Activated CD4-positive, alpha-beta T cell treated with anti-CD3 and anti-CD28 coated beads, Interleukin-2, amount 50 U/mL, for 24 hours (primary cell): Measurements from ENCODE around the gene ZBTB7C.
"Not testable (repeated sequence)": the region's sequence is repeated elsewhere in the genome, so short reads cannot be mapped to it uniquely, and the experiment has no call there.

Experiments
- DNase-seq, 2 donors: peaks; one replicate each; pipeline ENCODE4 v3.0.0-alpha.2; 2020; ENCODE audit warnings: low read depth in 1 of 2, low spot score in 1 of 2

The ZBTB7C gene

DNA sequence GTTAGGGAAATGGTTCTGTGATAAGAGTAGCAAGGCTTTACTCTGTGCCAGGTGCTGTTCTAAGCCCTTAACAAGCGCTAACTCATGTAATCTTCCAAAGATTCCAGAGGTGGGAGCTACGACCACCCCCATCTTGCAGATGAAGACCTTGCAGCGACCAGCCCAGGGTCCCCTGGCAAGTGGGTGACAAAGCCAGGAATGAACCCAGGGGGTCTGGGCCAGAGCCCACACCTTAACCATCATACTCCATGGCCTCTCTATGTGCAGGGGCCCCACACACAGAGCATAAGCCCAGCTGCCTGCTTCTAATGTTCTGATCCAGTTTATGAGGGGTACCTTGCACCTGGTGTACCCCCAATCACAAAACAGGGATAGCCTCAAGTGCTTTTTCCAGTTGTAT lies 105.3 kb downstream of the ZBTB7C start:
- no peak for DNase-seq

GRCh38 chr18:48302736-48303135 lies 106.4 kb downstream of the ZBTB7C start:
- DNase-seq: no peak

DNA sequence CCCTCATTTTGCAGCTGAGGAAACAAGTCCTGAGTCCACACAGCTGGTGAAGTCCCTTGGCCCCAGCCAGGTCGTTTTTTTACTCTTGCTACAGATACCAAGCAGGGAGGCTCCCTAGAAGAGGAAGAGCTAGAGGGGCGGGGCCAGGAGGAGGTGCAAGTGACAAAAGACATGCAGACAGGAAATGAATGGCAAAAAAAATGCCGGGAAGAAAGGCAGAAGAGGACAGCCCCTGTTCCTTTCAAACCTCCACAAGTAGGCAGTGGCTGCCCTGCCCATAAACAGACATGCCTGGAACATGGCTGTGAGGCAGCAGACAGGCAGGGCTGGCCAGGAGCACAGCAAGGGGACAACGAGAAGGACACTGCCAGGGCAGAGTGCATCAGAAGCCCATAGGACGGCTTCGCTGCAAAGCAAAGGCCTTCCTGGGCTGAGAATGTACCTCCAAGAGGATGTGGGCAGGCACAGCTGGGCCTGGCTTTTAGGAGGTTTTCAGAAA lies 108.7 kb downstream of the ZBTB7C start:
- no peak for DNase-seq

DNA sequence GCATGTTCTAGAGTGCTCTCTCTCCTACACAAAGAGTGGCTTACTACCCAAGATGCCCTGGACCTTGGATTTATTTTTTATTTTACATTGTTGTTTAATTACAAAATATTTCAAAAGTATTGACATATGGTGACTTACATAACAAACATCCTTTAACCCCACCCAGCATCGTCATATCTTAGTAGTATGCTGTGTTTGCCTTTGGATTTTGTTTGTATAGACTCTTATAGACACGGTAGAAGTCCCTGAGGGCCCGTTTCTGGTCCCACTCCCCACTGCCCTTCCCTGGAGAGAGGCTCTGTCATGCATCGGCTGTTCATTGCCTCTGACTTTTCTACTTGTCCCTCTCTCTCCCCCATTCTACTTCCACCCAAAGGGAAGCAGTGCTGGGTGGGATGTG lies 112.0 kb downstream of the ZBTB7C start:
- DNase-seq: no peak

DNA sequence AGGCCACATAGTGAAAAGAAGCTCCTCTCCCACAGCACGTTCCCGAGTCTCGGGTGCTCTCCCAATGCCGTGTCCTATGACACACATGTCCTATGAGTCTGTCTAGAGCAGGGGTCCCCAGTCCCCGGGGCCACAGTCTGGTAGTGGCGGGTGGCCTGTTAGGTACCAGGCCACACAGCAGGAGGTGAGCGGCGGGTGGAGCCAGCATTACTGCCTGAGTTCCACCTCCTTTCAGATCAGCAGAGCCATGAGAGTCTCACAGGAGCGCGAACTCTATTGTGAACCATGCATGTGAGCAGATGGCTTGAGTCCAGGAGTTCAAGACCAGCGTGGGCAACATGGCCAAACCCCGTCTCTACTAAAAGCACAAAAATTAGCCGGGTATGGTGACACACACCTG lies 112.6 kb downstream of the ZBTB7C start:
- DNase-seq: no peak

GRCh38 chr18:48295586-48296311 lies 113.4 kb downstream of the ZBTB7C start:
- no peak for DNase-seq

DNA sequence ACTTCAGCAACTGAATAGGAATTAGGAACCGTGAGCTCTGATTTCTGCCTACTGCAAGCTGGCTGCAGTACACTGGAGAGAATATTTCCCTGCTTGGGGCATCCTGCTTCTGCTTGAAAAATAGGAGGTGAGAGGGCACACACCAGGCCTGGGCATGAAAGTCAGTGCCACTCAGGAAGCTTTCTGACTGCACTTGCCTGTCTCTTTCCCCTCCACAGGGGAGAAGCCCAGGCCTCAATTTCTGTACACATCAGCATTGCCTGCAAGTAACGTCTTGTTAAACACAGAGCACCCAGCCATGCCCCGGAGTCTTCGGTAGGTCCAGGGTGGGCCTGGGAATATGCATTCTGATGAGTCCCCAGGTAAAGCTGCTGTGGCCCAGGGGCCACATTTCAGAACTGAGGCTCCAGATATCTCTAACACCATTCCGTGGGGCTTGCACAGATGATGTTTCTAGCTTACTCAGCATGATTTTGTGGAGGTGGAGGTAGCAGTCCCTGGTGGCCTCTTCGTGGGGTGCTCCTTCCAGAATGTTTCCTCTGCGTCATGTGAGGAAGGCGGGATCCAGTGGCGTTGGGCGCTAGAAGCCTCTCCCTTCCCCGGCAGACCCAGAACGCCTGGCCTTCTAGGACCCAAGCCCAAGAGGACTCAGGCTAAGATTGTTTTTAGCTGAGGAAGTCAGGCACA lies 114.1 kb downstream of the ZBTB7C start:
- DNase-seq: no peak

DNA sequence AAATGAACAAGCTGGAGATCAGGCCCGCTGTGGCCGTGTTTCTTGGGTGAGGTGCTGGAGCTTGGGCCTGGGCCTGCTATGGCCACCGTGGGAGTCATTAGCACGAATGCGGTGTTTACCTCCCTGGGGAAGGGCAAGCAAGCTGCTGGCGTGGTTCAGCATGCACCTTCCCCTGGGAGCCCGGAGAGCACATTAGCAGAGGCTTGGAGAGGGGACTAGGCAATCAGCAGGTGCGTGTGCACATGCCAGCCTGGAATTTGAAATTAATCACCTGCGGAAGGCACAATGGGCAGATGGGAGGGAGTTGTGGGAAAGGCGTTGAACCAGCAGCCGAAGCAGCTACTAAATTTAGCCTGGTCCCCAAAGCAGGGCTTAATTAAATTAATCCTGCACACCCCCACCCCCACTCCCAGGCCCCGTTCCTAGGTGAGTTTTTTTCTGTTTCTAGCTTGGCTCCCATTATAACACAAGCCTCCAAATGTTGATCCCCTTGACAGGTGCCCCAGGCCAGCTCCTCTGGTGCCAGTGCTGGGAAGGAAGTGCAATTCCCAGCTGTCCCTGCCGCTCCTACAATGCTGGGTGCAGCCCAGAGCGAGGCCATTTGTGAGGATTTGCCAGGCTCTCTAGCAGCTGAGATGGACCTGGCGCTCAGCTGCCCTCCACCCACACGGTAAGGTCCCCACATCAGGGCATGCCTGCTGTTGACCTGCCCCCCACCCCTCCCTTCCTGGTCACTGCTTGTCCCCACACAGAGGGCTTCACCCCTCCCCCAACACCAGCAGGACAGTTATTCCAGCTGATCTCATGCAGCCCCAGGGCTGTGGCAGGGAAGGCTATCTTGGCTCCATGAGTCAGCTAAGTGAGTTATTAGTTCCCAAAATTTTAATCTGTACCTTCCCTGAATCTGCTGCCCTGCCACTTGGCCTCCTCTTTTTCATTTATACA lies 115.0 kb downstream of the ZBTB7C start:
- no peak for DNase-seq

- DNase-seq: no peak
Observed at GRCh38 chr18:48292782-48293424, 116.3 kb downstream of the ZBTB7C start.

DNA sequence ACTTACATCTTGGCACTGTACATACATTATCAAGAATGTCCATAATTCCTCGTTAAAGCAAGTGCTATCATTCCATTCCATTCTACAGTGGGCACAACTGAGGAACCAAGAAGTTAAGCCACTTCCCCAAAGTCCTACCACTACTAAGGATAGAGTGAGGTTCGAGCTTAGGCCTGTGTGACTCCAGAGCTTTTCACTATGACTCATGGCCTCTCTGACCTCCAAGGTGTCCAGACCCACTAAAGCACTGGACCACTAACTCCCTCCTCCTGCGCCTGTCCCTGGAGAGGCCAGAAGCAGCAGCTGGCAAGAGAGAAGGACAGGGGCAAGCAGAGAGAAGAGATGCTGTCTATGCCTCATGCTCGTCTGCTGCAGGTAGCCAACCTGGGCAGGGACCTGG lies 117.0 kb downstream of the ZBTB7C start:
- no peak for DNase-seq

DNA sequence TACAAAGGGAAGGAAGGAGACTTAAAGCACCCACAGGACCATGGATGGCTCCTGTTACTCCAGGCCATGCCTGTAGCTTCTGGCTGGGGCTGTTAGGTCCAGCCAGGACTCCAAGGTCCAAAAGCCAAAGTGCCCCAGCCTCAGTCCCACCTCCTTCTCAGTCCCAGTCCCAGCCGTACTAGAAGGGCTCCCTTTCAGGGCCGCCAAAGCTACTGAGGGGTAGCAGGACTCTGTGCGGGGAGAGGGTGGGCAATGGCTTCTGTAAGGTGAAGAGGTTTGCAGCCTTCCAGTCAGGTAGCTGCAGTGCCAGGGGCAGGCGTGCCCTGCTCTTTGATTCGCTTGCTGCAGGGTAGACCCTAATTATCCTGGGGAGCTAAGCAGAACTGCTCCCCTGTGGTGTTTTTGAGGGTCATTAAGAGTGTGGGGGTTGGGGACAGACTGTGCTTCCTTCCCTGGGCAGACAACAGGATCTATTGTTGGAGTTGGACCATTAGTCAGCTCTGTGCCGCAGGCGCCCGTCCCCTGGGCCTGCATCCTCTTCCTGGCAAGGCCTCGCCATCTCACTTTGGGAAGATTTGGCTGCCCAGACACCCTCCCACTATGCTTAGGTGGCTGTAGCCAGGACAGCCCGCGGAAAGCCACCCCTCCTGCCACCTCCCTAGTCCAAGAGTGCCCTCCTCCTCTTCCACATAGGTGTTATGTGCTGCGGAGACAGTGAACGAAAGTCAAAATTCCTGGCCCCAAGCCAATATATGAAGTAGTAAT lies 118.8 kb downstream of the ZBTB7C start:
- DNase-seq: no peak

DNA sequence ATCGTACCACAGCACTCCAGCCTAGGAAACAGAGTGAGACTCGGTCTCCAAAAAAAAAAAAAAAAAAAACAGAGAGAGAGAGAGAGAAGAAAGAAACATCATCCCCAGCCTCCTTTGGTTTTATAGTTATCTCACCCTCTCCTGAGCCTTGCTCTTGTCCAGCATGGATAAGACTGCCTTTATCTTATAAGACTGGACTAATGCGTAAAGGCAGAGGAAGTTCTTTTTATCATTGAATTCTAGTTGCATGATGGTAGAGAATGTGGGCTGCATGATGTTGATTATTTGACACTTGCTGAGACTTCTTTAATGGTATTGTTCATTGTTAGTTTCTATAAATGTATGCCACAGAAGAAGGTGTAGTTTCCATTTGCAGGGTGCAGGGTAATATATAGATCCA lies 124.4 kb downstream of the ZBTB7C start:
- DNase-seq: no peak

DNA sequence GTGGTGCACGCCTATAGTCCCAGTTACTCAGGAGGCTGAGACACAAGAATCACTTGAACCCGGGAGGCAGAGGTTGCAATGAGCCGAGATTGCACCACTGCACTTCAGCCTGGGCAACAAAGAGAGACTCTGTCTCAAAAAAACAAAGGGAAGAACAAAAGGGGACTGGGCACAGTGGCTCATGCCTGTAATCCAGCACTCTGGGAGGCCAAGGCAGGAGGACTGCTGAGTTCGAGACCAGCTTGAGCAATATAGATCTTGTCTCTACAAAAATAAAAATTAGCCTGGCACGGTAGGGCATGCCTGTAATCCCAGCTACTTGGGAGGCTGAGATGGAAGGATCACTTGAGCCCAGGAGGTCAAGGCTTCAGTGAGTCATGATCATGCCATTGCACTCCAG lies 125.2 kb downstream of the ZBTB7C start:
- not testable (repeated sequence) for DNase-seq

DNA sequence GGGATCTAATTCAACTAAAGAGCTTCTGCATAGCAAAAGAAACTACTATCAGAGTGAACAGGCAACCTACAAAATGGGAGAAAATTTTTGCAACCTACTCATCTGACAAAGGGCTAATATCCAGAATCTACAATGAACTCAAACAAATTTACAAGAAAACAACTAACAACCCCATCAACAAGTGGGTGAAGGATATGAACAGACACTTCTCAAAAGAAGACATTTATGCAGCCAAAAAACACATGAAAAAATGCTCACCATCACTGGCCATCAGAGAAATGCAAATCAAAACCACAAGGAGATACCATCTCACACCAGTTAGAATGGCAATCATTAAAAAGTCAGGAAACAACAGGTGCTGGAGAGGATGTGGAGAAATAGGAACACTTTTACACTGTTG lies 127.7 kb downstream of the ZBTB7C start:
- DNase-seq: not testable (repeated sequence)

DNA sequence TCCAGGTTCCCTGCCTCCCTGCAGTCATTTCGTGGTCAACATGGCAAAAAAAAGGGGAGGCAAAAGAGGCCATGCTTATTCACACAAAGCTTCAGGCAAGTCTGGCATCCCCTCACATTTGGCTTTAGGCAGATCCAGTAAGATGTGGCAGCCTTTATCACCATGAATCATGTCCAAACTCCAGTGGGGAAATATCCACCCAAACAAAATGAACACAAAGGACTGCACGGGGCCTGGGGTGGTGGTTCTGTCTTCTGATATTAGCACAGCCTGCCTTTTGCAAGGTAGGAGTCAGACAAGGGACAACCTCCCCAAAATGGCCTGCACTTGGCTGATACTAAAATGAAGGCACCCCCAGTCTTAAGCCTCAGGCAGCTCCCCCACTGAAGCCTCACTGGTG lies 129.9 kb downstream of the ZBTB7C start:
- DNase-seq: no peak

DNA sequence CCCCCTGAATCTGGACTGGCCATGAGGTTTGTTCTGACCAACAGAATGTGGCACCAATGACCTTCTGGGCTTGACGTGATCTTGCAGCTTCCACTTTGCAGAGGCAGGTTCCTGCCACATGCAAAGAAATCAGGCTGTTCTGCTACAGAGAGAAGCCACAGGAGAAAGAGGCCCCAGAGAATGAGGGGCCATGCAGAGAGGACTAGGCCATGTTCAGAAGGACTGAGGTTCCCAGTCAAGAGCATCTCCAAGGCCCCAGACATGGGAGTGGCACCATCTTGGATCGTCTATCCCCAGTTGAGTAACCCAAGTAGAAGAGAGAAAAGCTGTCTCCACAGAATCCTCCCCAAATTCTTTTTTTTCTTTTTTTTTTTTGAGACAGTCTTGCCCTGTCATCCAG lies 131.1 kb downstream of the ZBTB7C start:
- DNase-seq: no peak

- no peak for DNase-seq
Observed at GRCh38 chr18:48274301-48274700, 134.9 kb downstream of the ZBTB7C start.

DNA sequence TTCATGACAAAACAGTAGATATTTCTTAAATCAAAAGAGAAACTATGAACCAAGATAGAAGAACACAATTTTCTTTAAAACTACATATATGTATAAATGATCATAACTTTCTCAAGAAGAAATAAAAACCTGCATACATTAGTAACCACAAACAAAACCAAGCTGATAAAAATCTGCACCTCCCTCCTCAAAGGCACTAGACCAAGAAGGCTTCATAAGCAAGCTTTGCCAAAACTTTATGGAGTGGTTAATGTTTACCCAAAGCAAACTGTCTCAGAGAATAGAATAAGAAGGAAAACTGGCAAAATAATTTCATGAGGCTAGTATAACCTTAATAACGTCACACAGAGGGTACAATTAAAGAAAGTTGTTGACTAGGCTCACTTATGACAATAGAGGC lies 138.3 kb downstream of the ZBTB7C start:
- no peak for DNase-seq

DNA sequence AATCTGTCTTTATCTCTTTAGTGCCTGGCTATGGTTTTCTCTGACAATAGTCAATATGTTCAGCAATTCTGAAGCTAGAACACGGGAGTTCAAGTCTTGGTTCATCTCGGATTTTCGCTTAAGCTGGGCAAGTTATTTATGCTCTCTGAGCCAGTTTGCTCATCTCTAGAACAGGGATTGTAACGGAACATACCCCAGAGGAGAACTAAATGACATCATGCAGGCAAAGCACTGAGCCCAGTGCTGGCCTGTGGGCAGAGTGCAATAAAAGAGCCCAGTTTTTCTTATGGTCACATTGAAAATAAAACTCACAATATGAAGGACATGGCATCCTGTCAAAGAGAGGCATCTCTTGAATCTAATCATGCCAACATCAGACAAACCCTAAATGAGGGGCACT lies 143.9 kb downstream of the ZBTB7C start:
- no peak for DNase-seq
